ENCODE data around the gene APOC3.

Gene APOC3

GRCh38 chr11:116860303-116860702 lies 30.6 kb downstream of the APOC3 start:
- no peak overlapping the region for H2AFZ ChIP-seq (ENCODE audit: low read depth, low read length)
- no peaks in the 10 kb centered on the region for H4K20me1 ChIP-seq (ENCODE audit: insufficient read depth, low read length)
- no peak overlapping the region for H3K27ac ChIP-seq (ENCODE audit: low read length)
- TF ChIP-seq CTCF (IDR thresholded peaks at IDR 0.05; ENCODE audit: low read depth, low read length) (no peak), EZH2phosphoT487 (IDR thresholded peaks at IDR 0.05; ENCODE audit: low read depth) (no peak)
- H3K4me3 ChIP-seq (ENCODE audit: low read length): no peak overlapping the region
- H3K9me3 ChIP-seq (ENCODE audit: insufficient read depth, low read length): no peaks in the 10 kb centered on the region
- peaks cover 37% of the 10 kb centered on the region for H3K36me3 ChIP-seq (replicated peaks; ENCODE audit: low read depth, low read length)
- H3K27me3 ChIP-seq (ENCODE audit: low read depth, low read length): no peaks in the 10 kb centered on the region
- H3K9ac ChIP-seq (ENCODE audit: low read length): no peak overlapping the region
- no peak overlapping the region for H3K4me2 ChIP-seq (ENCODE audit: low read length)
- H3K4me1 ChIP-seq (ENCODE audit: low read length): no peaks in the 10 kb centered on the region
- no peaks in the 10 kb centered on the region for H3K79me2 ChIP-seq (ENCODE audit: low read length)

GRCh38 chr11:116861539-116861938 lies 31.8 kb downstream of the APOC3 start:
- no peak for TF ChIP-seq EZH2phosphoT487 (IDR thresholded peaks at IDR 0.05; ENCODE audit: low read depth)
- TF ChIP-seq CTCF (IDR thresholded peaks at IDR 0.05; ENCODE audit: low read depth, low read length): no peak
- Histone ChIP-seq H3K9ac (ENCODE audit: low read length) (no peak overlapping the region), H2AFZ (ENCODE audit: low read depth, low read length) (no peak overlapping the region), H3K4me3 (ENCODE audit: low read length) (no peak overlapping the region), H3K27me3 (ENCODE audit: low read depth, low read length) (no peaks in the 10 kb centered on the region), H3K4me2 (ENCODE audit: low read length) (no peak overlapping the region), H3K4me1 (ENCODE audit: low read length) (no peaks in the 10 kb centered on the region), H3K79me2 (ENCODE audit: low read length) (no peaks in the 10 kb centered on the region), H4K20me1 (ENCODE audit: insufficient read depth, low read length) (no peaks in the 10 kb centered on the region), H3K36me3 (replicated peaks; ENCODE audit: low read depth, low read length) (peaks cover 41% of the 10 kb centered on the region), H3K9me3 (ENCODE audit: insufficient read depth, low read length) (no peaks in the 10 kb centered on the region), H3K27ac (ENCODE audit: low read length) (no peak overlapping the region)

DNA sequence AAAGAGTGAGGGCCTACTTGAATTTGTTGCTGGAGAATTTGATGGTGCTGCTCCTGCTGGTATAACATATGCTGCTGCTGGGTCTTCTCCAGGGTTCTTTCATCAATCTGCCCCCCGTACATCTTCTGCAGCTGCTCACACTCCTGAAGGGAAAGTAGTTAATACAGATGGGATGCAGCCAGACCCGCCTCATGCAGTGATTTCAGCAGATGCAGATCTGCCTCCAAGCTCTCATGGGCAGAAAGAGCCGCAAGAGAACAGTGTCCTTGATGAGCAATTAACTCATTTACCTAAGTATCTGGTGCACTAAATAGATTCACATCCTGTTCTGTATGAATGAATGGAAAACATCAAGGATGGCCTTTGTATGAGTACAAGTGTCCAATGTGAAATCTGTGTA lies 32.5 kb downstream of the APOC3 start:
- H3K27ac ChIP-seq (ENCODE audit: low read length): no peak overlapping the region
- H3K4me3 ChIP-seq (ENCODE audit: low read length): no peak overlapping the region
- no peak overlapping the region for H3K4me2 ChIP-seq (ENCODE audit: low read length)
- H4K20me1 ChIP-seq (ENCODE audit: insufficient read depth, low read length): no peaks in the 10 kb centered on the region
- H2AFZ ChIP-seq (ENCODE audit: low read depth, low read length): no peak overlapping the region
- no peaks in the 10 kb centered on the region for H3K4me1 ChIP-seq (ENCODE audit: low read length)
- no peaks in the 10 kb centered on the region for H3K9me3 ChIP-seq (ENCODE audit: insufficient read depth, low read length)
- no peak for TF ChIP-seq EZH2phosphoT487 (IDR thresholded peaks at IDR 0.05; ENCODE audit: low read depth)
- peaks cover 43% of the 10 kb centered on the region for H3K36me3 ChIP-seq (replicated peaks; ENCODE audit: low read depth, low read length)
- no peak overlapping the region for H3K9ac ChIP-seq (ENCODE audit: low read length)
- H3K79me2 ChIP-seq (ENCODE audit: low read length): no peaks in the 10 kb centered on the region
- no peaks in the 10 kb centered on the region for H3K27me3 ChIP-seq (ENCODE audit: low read depth, low read length)

GRCh38 chr11:116862951-116863350 lies 33.2 kb downstream of the APOC3 start:
- H3K36me3 ChIP-seq (replicated peaks; ENCODE audit: low read depth, low read length): peaks cover 44% of the 10 kb centered on the region

More at GRCh38 chr11:116862951-116863350, 33.2 kb downstream of the APOC3 start:
- Histone ChIP-seq H3K9me3 (ENCODE audit: insufficient read depth, low read length) (no peaks in the 10 kb centered on the region), H3K4me3 (ENCODE audit: low read length) (no peak overlapping the region), H3K79me2 (ENCODE audit: low read length) (no peaks in the 10 kb centered on the region), H3K4me2 (ENCODE audit: low read length) (no peak overlapping the region), H3K27ac (ENCODE audit: low read length) (no peak overlapping the region), H3K9ac (ENCODE audit: low read length) (no peak overlapping the region), H3K4me1 (ENCODE audit: low read length) (no peaks in the 10 kb centered on the region), H4K20me1 (ENCODE audit: insufficient read depth, low read length) (no peaks in the 10 kb centered on the region), H2AFZ (ENCODE audit: low read depth, low read length) (no peak overlapping the region), H3K27me3 (ENCODE audit: low read depth, low read length) (no peaks in the 10 kb centered on the region)
- TF ChIP-seq EZH2phosphoT487 (IDR thresholded peaks at IDR 0.05; ENCODE audit: low read depth) (no peak), CTCF (IDR thresholded peaks at IDR 0.05; ENCODE audit: low read depth, low read length) (no peak)
